ENCODE results near the gene TMED5.

Gene TMED5

GRCh38 chr1:93120614-93121013, 59.6 kb downstream of the TMED5 start:
- no peak for DNase-seq

GRCh38 chr1:93114391-93114790, 65.8 kb downstream of the TMED5 start:
- no peak for DNase-seq

- DNase-seq, result no peak
These were observed 67.1 kb downstream of the TMED5 start for GRCh38 chr1:93113127-93113526.

GRCh38 chr1:93111561-93111960, 68.7 kb downstream of the TMED5 start:
- DNase-seq, result no peak

GRCh38 chr1:93111065-93111464, 69.1 kb downstream of the TMED5 start:
- no peak for DNase-seq

DNA sequence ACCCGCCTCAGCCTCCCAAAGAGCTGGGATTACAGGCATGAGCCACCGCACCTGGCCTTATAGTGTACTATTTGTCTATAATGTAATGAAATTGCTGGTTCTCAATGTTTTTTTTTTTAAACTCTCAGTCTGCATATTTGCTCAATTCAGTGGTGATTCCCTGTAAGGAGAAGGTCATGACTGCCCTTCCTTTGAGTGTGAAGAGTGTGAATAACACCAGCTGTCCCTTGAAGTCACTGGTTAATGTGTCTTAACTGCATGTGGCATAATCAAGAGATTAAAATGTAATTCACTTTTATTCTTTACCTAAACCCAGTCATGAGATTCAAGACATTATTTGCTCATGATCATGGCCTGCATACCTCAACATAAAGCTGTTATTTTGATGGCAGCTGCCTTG, 70.6 kb downstream of the TMED5 start:
- no peak for DNase-seq

DNA sequence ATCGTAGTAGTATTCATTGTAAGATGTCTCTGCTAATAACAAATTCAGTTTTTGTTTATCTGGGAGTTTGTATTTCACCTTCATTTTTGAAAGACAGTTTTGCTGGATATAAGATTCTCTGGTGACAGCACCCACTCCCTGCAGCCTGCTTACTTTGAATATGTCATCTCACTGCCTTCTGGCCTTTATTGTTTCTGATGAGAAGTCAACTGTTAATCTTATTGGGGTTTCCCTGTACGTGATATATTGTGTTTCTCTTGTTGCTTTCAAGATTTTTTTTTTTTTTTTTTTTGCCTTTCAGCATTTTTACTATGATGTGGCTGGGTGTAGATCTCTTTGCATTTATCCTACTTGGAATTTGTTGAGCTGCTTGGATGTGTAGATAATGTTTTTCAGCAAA, 71.9 kb downstream of the TMED5 start:
- no peak for DNase-seq

GRCh38 chr1:93107395-93107794, 72.8 kb downstream of the TMED5 start:
- no peak for DNase-seq

GRCh38 chr1:93106226-93106625, 74.0 kb downstream of the TMED5 start:
- no peak for DNase-seq

DNA sequence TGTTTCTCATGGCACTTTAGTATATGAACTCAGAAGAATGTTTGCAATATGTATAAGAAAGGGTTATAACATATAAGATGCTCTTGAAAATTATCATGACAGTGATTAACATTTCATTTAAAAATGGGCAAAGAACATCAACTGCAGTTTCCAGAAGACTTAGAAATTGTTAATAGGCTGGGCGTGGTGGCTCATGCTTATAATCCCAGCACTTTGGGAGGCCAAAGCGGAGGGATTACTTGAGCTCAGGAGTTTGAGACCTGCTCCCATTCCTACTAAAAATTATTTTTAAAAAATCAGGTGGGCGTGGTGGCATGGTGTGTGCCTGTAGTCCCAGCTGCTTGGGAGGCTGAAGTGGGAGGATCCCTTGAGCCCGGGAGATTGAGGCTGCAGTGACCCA, 78.1 kb downstream of the TMED5 start:
- DNase-seq, result no peak

Measured in suppressor macrophage (primary cell).